ENCODE data around the gene CRAT. TPM values are rescaled to one million over a fixed set of nuclear protein-coding genes. Genes with fewer than 3 reads are reported as not detected.

CRAT gene
- total RNA-seq, 1 donor from 2014 or later: 28.7 TPM

- no peak for DNase-seq
These were observed 447 bp downstream of the CRAT start for GRCh38 chr9:129109952-129110739.

- no peak for DNase-seq
These were observed 1.1 kb downstream of the CRAT start for GRCh38 chr9:129109537-129109903.

GRCh38 chr9:129108805-129109536 is 1.6 kb downstream of the CRAT start:
- DNase-seq: no peak

GRCh38 chr9:129108083-129108804 is 2.3 kb downstream of the CRAT start:
- no peak for DNase-seq

- no peak for DNase-seq
These were observed 2.9 kb downstream of the CRAT start for GRCh38 chr9:129107651-129108050.

- no peak for DNase-seq
These were observed 4.5 kb downstream of the CRAT start for GRCh38 chr9:129105857-129106694.

GRCh38 chr9:129104051-129104450 is 6.5 kb downstream of the CRAT start:
- DNase-seq: no peak

GRCh38 chr9:129103595-129103965 is 7.0 kb downstream of the CRAT start:
- no peak for DNase-seq

- no peak for DNase-seq
These were observed 7.6 kb downstream of the CRAT start for GRCh38 chr9:129102791-129103594.

- DNase-seq: no peak
These were observed 8.5 kb downstream of the CRAT start for GRCh38 chr9:129102095-129102525.

GRCh38 chr9:129101279-129101678 is 9.3 kb downstream of the CRAT start:
- DNase-seq: no peak

GRCh38 chr9:129100383-129101169 is 10.0 kb downstream of the CRAT start:
- no peak for DNase-seq

GRCh38 chr9:129098328-129098727 is 12.3 kb downstream of the CRAT start:
- no peak for DNase-seq

- no peak for DNase-seq
These were observed 12.8 kb downstream of the CRAT start for GRCh38 chr9:129097671-129098306.

GRCh38 chr9:129095908-129096307 is 14.7 kb downstream of the CRAT start:
- DNase-seq: no peak

- DNase-seq: no peak
These were observed 15.4 kb downstream of the CRAT start for GRCh38 chr9:129095170-129095667.

GRCh38 chr9:129094387-129095169 is 16.0 kb downstream of the CRAT start:
- DNase-seq: no peak

GRCh38 chr9:129093602-129094386 is 16.8 kb downstream of the CRAT start:
- no peak for DNase-seq
